Measurements from ENCODE around the gene RSPH1. TPM values are rescaled to one million over a fixed set of nuclear protein-coding genes. Genes with fewer than 3 reads are reported as not detected.

The RSPH1 gene
- polyA plus RNA-seq, 1 experiment: not detected

DNA sequence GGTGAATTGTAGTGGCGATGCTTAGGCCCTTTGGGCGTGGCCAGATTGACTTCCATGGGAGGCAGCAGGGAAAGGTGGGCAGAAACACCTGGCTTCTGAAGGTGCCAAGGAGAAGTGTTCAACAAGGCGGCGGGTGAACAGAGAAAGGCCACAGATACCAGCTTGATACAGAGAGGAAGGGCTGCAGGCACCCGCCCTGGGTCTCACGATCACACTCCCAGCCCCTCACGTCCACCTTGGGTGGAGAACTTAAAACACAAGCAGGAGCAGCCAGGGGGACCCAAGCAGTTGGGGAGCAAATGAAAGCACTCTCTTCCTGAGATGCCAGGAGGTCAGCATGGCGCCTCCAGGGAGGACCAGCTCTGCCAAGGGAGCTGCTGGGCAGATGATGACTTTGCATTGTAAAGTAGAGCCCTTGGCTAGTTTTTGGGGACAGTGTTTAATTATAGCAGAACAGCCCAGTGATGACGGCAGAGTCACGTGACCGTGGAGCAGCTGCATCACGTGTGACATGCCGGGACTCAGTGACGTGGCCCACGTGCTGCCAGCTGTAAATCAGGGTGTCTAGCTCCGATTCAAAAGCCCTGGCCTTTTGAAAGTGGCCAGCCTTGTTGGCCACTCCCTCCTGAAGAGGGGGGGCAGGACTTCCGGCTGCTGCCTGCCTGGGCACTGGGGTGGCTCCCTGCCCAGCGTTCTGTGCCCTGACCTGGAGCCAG, 36.6 kb upstream of the RSPH1 start:
- no peak overlapping the region for H3K27ac ChIP-seq (ENCODE audit: low read depth, low read length)
- POLR2A ChIA-PET: no interaction called here
- CTCF ChIA-PET: no interaction called here
- H3K27me3 ChIP-seq (ENCODE audit: control insufficient read depth, insufficient read depth, low read length): peaks cover 7% of the 10 kb centered on the region
- no peak for DNase-seq (ENCODE audit: low read depth, low spot score)
- no peak overlapping the region for H3K4me3 ChIP-seq (ENCODE audit: low read depth, low read length)
- H3K9me3 ChIP-seq (ENCODE audit: control insufficient read depth, insufficient read depth, low read length): no peaks in the 10 kb centered on the region
- TF ChIP-seq, protein P1, sequence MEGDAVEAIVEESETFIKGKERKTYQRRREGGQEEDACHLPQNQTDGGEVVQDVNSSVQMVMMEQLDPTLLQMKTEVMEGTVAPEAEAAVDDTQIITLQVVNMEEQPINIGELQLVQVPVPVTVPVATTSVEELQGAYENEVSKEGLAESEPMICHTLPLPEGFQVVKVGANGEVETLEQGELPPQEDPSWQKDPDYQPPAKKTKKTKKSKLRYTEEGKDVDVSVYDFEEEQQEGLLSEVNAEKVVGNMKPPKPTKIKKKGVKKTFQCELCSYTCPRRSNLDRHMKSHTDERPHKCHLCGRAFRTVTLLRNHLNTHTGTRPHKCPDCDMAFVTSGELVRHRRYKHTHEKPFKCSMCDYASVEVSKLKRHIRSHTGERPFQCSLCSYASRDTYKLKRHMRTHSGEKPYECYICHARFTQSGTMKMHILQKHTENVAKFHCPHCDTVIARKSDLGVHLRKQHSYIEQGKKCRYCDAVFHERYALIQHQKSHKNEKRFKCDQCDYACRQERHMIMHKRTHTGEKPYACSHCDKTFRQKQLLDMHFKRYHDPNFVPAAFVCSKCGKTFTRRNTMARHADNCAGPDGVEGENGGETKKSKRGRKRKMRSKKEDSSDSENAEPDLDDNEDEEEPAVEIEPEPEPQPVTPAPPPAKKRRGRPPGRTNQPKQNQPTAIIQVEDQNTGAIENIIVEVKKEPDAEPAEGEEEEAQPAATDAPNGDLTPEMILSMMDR (IDR thresholded peaks at IDR 0.05; ENCODE audit: low read depth, low read length): no peak

DNA sequence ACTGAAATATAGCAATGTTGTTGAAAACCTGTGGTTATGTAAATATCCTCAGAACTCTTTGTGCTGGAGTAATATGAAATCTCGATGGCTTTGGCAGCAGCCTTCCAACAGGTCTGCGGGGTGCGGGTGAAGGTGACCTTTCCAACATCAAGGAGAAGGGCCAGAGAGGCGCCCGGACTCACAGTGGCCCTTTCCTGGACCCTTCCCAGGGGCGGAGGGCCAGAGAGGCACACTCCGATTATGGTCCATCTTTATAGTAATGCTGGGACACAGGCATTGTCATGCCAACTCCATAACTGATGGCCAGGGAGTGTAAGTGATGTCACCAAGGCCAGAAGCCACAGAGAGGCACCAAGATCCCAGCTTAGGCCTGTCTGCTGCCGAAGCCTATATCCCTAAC, 35.7 kb upstream of the RSPH1 start:
- H3K27ac ChIP-seq (ENCODE audit: low read depth, low read length): no peak overlapping the region
- POLR2A ChIA-PET: no interaction called here
- TF ChIP-seq, protein P1 (IDR thresholded peaks at IDR 0.05; ENCODE audit: low read depth, low read length): no peak

DNA sequence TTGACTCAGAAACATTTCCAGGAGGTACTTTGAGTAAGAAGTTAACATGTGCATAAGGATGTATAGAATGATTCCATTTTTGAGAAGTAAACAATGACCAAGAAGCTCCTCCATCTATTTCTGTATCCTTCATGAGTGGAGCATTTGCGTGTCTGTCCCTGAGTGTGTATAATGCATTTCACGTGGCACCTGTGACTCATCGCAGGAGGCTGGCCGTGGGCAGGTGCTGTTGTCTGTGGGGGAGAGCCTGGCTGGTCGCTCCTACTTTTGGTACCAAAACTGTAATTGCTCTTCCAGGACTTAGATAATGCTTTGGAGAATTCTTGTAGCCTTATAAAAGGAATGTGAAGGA, 34.1 kb upstream of the RSPH1 start:
- H3K4me3 ChIP-seq (ENCODE audit: low read depth, low read length): no peak overlapping the region
- ChIA-PET CTCF (no interaction called here), POLR2A (no interaction called here)
- no peaks in the 10 kb centered on the region for H3K9me3 ChIP-seq (ENCODE audit: control insufficient read depth, insufficient read depth, low read length)
- DNase-seq (ENCODE audit: low read depth, low spot score): no peak
- TF ChIP-seq, protein P1 (IDR thresholded peaks at IDR 0.05; ENCODE audit: low read depth, low read length): no peak
- peaks cover 15% of the 10 kb centered on the region for H3K27me3 ChIP-seq (ENCODE audit: control insufficient read depth, insufficient read depth, low read length)
- H3K27ac ChIP-seq (ENCODE audit: low read depth, low read length): no peak overlapping the region

More for the DNA sequence above, 35.7 kb upstream of the RSPH1 start:
- CTCF ChIA-PET: no interaction called here
- DNase-seq (ENCODE audit: low read depth, low spot score): no peak
- H3K27me3 ChIP-seq (ENCODE audit: control insufficient read depth, insufficient read depth, low read length): peaks cover 13% of the 10 kb centered on the region
- H3K9me3 ChIP-seq (ENCODE audit: control insufficient read depth, insufficient read depth, low read length): no peaks in the 10 kb centered on the region
- no peak overlapping the region for H3K4me3 ChIP-seq (ENCODE audit: low read depth, low read length)

DNA sequence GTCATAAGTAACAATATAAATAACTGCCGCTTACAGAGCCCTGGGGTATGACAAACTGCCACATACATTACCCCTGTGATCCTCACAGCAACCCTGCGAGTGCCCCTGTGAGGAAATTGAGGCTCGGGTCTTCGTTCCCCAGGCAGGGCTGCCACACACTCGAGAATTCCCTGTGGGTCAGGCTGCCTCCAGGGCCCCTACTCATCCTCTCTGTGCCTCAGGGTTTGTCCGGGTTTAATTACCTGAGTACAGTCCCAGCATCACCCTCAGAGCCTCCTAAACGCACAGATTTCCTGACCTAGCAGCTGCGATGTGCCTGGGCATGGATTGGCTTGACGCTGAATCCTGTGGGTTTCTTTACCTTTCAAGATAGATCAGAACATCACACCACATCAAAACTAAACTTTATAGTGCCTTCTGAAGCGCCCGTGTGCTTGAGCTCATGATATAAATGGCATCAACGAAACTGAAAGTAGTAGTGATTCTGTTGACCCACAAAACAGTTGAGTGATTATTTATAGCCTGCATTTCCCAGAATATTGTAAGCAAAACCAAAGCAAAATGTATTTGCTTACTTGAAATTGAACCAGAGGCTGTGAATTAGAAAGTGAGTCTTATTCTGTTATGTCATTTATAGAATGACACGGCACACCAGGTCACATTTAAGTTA, 31.6 kb upstream of the RSPH1 start:
- Histone ChIP-seq H3K27me3 (ENCODE audit: control insufficient read depth, insufficient read depth, low read length) (peaks cover 18% of the 10 kb centered on the region), H3K9me3 (ENCODE audit: control insufficient read depth, insufficient read depth, low read length) (no peaks in the 10 kb centered on the region), H3K27ac (ENCODE audit: low read depth, low read length) (peak overlapping the region; percentile 11), H3K4me3 (ENCODE audit: low read depth, low read length) (no peak overlapping the region)
- TF ChIP-seq, protein P1 (IDR thresholded peaks at IDR 0.05; ENCODE audit: low read depth, low read length): no peak
- ChIA-PET POLR2A (no interaction called here), CTCF (no interaction called here)
- DNase-seq (ENCODE audit: low read depth, low spot score): no peak

DNA sequence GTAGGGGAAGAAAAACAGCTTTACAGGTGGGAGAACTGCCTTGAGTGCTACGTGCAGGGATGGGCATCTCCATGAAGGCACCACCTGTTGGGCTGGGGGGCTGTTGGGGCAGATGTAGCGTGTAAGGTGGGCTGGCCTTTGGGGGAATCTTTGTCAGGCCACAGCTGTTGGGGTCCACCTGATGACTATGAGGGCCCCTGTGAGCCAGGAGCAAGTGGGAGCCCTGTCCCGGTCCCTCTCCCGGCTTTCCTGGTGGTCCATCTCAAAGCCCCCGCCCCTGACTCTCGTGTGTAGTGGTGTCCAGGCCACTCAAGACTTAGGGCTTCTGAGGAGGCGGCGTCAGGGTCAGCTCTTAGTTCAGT, 31.1 kb upstream of the RSPH1 start:
- TF ChIP-seq, protein P1 (IDR thresholded peaks at IDR 0.05; ENCODE audit: low read depth, low read length): no peak
- Histone ChIP-seq H3K27ac (ENCODE audit: low read depth, low read length) (no peak overlapping the region), H3K27me3 (ENCODE audit: control insufficient read depth, insufficient read depth, low read length) (peaks cover 14% of the 10 kb centered on the region), H3K9me3 (ENCODE audit: control insufficient read depth, insufficient read depth, low read length) (no peaks in the 10 kb centered on the region), H3K4me3 (ENCODE audit: low read depth, low read length) (no peak overlapping the region)
- POLR2A ChIA-PET: no interaction called here
- CTCF ChIA-PET: no interaction called here
- no peak for DNase-seq (ENCODE audit: low read depth, low spot score)
